ENCODE measurements around the gene NRAS.
"Not testable (repeated sequence)": the region's sequence is repeated elsewhere in the genome, so short reads cannot be mapped to it uniquely, and the experiment has no call there.

Gene NRAS

DNA sequence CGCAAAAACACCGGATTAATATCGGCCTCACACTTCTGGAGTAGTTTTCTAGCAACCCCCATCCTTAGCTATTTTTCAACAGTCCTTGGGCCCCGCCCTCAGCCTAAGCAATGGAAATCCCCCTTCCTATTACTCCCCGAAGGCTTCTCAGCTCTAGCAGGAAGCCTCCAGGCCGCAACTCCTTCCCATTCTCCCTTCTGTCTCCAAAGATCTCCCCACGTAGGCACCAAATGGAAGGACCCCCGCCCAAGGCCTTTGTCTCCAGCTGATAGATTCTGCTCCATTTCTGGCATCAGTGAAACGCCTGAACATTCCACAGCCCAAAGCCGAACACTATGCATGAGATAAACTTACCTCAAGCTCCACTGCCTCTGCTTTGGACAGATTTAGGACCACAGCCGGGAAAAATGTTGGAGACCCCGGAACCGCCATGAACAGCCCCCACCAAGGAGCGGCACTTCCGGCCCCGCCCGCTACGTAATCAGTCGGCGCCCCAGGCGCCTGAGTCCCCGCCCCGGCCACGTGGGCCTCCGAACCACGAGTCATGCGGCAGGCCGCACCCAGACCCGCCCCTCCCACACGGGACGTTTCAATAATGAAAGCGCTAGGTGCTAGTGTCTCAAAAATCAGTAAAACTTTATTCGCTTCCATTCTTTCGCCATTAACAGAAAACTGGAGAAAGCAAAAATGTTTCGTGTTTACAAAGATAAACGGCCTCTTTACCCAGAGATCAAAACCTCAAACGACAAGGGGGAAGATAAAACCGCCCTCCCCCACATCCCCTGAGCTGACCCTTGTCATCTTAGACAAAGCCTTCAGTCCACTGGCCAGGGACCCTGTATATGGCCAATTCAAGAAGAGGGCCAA lies at the start of gene NRAS:
NRAS (minus strand) TSS at position 468 of the 867 bp plus-strand sequence. CDS start 611 bp downstream, outside the sequence.
- Histone ChIP-seq H3K9me3 (ENCODE audit: control insufficient read depth in 2 of 2, low read length in 2 of 2) (no peaks in the 10 kb centered on the region), H3K9ac (ENCODE audit: low read length in 2 of 2) (peak within 1 kb of the TSS; percentile 96 to 98), H3K4me1 (ENCODE audit: control insufficient read depth, insufficient read depth, low read length) (peaks cover 9% of the 10 kb centered on the region), H3K4me3 (ENCODE audit: low read length in 2 of 2) (peak within 1 kb of the TSS; percentile 94 to 98), H3K27me3 (ENCODE audit: control insufficient read depth in 1 of 2, insufficient read depth in 2 of 2, low read length in 2 of 2) (no peaks in the 10 kb centered on the region), H3K36me3 (ENCODE audit: control insufficient read depth in 2 of 2, insufficient read depth in 2 of 2, low read length in 2 of 2) (peaks cover 41 to 43% of the 10 kb centered on the region in 2 donors), H3K27ac (ENCODE audit: low read length) (peak within 1 kb of the TSS; percentile 87)

DNA sequence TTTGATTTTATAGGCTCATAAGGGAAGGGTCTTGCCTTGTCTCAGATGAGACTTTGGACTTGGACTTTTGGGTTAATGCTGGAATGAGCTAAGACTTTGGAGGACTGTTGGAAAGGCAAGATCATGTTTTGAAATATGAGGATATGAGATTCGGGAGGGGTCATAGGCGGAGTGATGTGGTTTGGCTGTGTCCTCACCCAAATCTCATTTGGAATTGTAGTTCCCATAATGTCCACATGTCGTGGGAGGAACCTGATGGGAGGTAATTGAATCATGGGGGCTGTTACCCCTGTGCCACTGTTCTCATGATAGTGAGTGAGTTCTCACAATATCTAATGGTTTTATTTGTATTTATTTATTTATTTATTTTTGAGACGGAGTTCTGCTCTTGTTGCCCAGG lies 48.1 kb upstream of the NRAS start:
- Histone ChIP-seq H3K36me3 (ENCODE audit: control insufficient read depth in 2 of 2, insufficient read depth in 2 of 2, low read length in 2 of 2) (peaks cover 5% of the 10 kb centered on the region in 2 donors), H3K27ac (ENCODE audit: low read length) (no peak overlapping the region), H3K4me3 (ENCODE audit: low read length in 2 of 2) (no peak overlapping the region), H3K27me3 (ENCODE audit: control insufficient read depth in 1 of 2, insufficient read depth in 2 of 2, low read length in 2 of 2) (no peaks in the 10 kb centered on the region), H3K9me3 (ENCODE audit: control insufficient read depth in 2 of 2, low read length in 2 of 2) (no peaks in the 10 kb centered on the region), H3K9ac (ENCODE audit: low read length in 2 of 2) (no peak overlapping the region), H3K4me1 (ENCODE audit: control insufficient read depth, insufficient read depth, low read length) (no peaks in the 10 kb centered on the region)

DNA sequence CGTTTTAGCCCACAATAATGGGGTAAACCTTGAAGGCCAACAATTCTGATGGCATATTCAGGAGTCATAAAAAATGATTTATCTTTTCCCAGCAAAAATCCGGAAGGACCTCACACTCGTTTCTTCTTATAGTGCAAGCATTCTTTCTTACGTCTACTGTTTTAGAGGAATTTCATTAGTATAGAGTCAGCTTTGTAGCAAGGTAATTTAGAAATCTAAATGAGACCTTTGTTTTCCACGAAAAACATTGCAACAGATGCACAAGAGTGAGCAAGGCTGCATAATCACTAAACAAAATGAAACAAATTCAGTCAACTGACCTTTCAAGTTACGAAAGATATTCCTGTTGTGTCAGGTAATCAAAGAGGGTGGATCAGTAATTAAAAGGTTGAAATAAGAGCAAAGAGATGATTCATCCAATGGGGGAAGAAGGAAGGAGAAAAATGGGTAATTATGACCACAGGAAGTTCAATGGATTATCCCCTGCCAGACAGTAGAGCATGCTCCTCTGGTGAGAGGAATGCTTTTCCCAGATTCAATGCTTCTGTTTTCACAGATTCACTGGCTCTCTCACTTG lies 41.8 kb upstream of the NRAS start:
- no peaks in the 10 kb centered on the region for H3K27me3 ChIP-seq (ENCODE audit: control insufficient read depth in 1 of 2, insufficient read depth in 2 of 2, low read length in 2 of 2)
- H3K9me3 ChIP-seq (ENCODE audit: control insufficient read depth in 2 of 2, low read length in 2 of 2): no peaks in the 10 kb centered on the region
- H3K27ac ChIP-seq (ENCODE audit: low read length): peak overlapping the region; percentile 100
- no peaks in the 10 kb centered on the region for H3K36me3 ChIP-seq (ENCODE audit: control insufficient read depth in 2 of 2, insufficient read depth in 2 of 2, low read length in 2 of 2)
- peak overlapping the region; percentile 100 for H3K9ac ChIP-seq (ENCODE audit: low read length in 2 of 2)
- peaks cover 17% of the 10 kb centered on the region for H3K4me1 ChIP-seq (ENCODE audit: control insufficient read depth, insufficient read depth, low read length)
- H3K4me3 ChIP-seq (ENCODE audit: low read length in 2 of 2): peak overlapping the region; percentile 96 to 100

DNA sequence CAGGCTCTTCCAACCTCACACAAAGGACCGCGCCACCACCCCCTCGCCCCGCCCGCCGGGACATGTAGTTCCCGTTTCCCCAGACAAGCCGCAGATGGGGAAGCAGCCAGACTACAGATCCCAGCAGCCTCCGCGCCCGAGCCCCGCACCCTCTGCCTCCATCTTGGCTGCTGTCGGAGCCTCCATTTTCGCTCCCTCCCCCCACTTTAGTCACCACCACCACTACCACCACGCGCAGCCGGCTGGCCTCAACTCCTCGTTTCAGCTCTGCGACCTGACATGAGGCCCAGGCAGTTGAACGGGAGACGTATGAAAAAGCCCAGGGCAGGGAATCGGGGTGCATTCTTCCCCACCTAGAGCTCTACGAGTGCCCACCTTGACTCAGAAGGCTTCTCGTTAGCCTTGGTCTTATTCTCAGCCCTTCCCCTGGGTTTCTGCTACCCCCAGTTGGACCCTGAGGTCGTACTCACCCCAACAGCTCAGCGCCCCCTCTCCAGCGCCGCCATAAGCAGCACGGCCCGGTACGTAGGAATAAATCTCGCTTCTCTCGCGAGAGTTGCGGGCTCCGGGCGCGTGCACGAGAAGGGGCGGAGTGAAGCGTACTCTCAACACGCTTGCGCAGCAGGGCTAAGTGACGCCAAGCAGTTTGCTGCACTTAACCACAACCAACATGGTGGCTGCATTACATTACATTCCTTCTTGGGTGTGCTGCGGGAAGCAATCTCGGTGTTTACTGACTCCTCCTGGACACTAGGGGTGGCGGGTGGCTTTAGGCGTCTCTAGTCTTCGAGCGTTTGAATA lies 41.1 kb upstream of the NRAS start, which contains the start of gene CSDE1:
CSDE1 (minus strand) TSS at position 530 of the 801 bp plus-strand sequence. CDS start 18,094 bp downstream, outside the sequence.
- Histone ChIP-seq H3K4me3 (ENCODE audit: low read length in 2 of 2) (peak within 1 kb of the TSS; percentile 96 to 100), H3K9ac (ENCODE audit: low read length in 2 of 2) (peak within 1 kb of the TSS; percentile 100), H3K27ac (ENCODE audit: low read length) (peak within 1 kb of the TSS; percentile 100), H3K4me1 (ENCODE audit: control insufficient read depth, insufficient read depth, low read length) (peaks cover 17% of the 10 kb centered on the region), H3K9me3 (ENCODE audit: control insufficient read depth in 2 of 2, low read length in 2 of 2) (no peaks in the 10 kb centered on the region), H3K27me3 (ENCODE audit: control insufficient read depth in 1 of 2, insufficient read depth in 2 of 2, low read length in 2 of 2) (no peaks in the 10 kb centered on the region), H3K36me3 (ENCODE audit: control insufficient read depth in 2 of 2, insufficient read depth in 2 of 2, low read length in 2 of 2) (no peaks in the 10 kb centered on the region)

GRCh38 chr1:114756949-114757454 lies 40.4 kb upstream of the NRAS start:
- H3K4me3 ChIP-seq (ENCODE audit: low read length in 2 of 2): peak overlapping the region; percentile 96 to 100
- H3K36me3 ChIP-seq (ENCODE audit: control insufficient read depth in 2 of 2, insufficient read depth in 2 of 2, low read length in 2 of 2): no peaks in the 10 kb centered on the region
- H3K9ac ChIP-seq (ENCODE audit: low read length in 2 of 2): peak overlapping the region; percentile 100
- peak overlapping the region; percentile 100 for H3K27ac ChIP-seq (ENCODE audit: low read length)
- H3K9me3 ChIP-seq (ENCODE audit: control insufficient read depth in 2 of 2, low read length in 2 of 2): no peaks in the 10 kb centered on the region
- H3K27me3 ChIP-seq (ENCODE audit: control insufficient read depth in 1 of 2, insufficient read depth in 2 of 2, low read length in 2 of 2): no peaks in the 10 kb centered on the region
- H3K4me1 ChIP-seq (ENCODE audit: control insufficient read depth, insufficient read depth, low read length): peaks cover 23% of the 10 kb centered on the region

DNA sequence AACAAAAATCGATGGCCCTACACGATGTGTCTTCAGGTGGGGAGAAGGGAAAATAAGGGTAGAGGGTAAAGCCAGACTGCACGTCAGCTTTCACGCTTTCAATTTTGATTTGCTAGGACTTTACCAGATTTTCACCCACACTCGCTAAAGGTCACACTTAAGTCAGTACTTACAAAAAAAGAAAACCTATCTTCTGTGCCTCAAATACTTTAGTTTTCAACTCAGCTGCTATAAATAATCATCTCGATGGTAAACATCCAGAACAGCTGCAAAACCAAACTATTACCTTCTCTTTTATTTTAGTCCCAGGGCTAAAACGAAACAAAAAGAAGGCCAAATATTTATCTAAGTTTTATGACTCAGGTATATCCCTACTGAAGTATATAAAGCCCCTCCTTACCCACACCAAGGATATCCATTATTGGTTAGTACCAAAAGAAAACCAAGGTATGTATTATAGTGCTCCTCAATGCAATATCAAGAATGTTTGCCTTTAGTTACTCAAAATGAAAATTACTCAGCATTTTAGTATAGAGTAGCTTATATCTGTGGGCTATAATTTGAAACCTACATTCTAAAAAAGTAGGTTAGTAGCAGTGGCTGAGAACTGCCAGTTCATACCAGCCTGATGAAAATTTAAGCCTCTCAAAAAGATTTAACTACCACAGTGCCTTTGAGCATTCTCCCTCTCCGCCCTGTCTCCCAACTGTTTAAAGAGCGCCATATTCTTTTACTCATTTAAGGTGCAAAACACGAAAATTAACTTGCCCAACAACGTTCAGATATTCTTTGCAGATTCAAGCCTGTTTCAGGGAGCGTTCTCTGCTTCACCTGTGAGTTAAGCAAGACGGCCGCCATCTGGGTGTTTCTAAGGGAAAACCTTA lies 39.7 kb upstream of the NRAS start:
- Histone ChIP-seq H3K9ac (ENCODE audit: low read length in 2 of 2) (peak overlapping the region in 1 of 2 donors; percentile 100), H3K36me3 (ENCODE audit: control insufficient read depth in 2 of 2, insufficient read depth in 2 of 2, low read length in 2 of 2) (no peaks in the 10 kb centered on the region), H3K4me3 (ENCODE audit: low read length in 2 of 2) (peak overlapping the region; percentile 96 to 100), H3K27me3 (ENCODE audit: control insufficient read depth in 1 of 2, insufficient read depth in 2 of 2, low read length in 2 of 2) (no peaks in the 10 kb centered on the region), H3K9me3 (ENCODE audit: control insufficient read depth in 2 of 2, low read length in 2 of 2) (no peaks in the 10 kb centered on the region), H3K4me1 (ENCODE audit: control insufficient read depth, insufficient read depth, low read length) (peaks cover 23% of the 10 kb centered on the region), H3K27ac (ENCODE audit: low read length) (no peak overlapping the region)

- Histone ChIP-seq H3K4me3 (ENCODE audit: low read length in 2 of 2) (peak overlapping the region; percentile 96 to 100), H3K9ac (ENCODE audit: low read length in 2 of 2) (no peak overlapping the region), H3K36me3 (ENCODE audit: control insufficient read depth in 2 of 2, insufficient read depth in 2 of 2, low read length in 2 of 2) (no peaks in the 10 kb centered on the region), H3K27ac (ENCODE audit: low read length) (no peak overlapping the region), H3K27me3 (ENCODE audit: control insufficient read depth in 1 of 2, insufficient read depth in 2 of 2, low read length in 2 of 2) (no peaks in the 10 kb centered on the region), H3K9me3 (ENCODE audit: control insufficient read depth in 2 of 2, low read length in 2 of 2) (no peaks in the 10 kb centered on the region), H3K4me1 (ENCODE audit: control insufficient read depth, insufficient read depth, low read length) (peaks cover 23% of the 10 kb centered on the region)
Measured at GRCh38 chr1:114755006-114755931, 38.7 kb upstream of the NRAS start.

DNA sequence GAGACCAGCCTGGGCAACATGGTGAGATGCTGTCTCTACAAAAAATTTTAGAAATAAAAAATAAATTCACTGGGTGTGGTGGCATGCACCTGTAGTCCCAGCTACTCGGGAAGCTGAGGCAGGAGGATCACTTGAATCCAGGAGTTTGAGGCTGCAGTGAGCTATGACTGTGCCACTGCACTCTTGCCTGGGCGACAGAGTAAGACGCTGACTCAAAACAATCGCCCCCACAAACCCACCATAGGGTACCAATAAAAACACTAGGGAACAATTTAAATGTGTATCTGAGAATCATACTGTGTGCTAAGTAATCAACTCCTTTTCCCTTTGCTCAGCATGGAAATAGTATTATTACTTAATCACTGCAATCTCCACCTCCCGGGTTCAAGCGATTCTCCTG lies 37.1 kb upstream of the NRAS start:
- H3K27me3 ChIP-seq (ENCODE audit: control insufficient read depth in 1 of 2, insufficient read depth in 2 of 2, low read length in 2 of 2); H3K36me3 ChIP-seq (ENCODE audit: control insufficient read depth in 2 of 2, insufficient read depth in 2 of 2, low read length in 2 of 2); H3K9me3 ChIP-seq (ENCODE audit: control insufficient read depth in 2 of 2, low read length in 2 of 2); H3K27ac ChIP-seq (ENCODE audit: low read length); H3K4me3 ChIP-seq (ENCODE audit: low read length in 2 of 2); H3K9ac ChIP-seq (ENCODE audit: low read length in 2 of 2): not testable (repeated sequence)
- H3K4me1 ChIP-seq (ENCODE audit: control insufficient read depth, insufficient read depth, low read length): peaks cover 23% of the 10 kb centered on the region

GRCh38 chr1:114753143-114753542 lies 36.6 kb upstream of the NRAS start:
- no peak overlapping the region for H3K9ac ChIP-seq (ENCODE audit: low read length in 2 of 2)
- H3K27me3 ChIP-seq (ENCODE audit: control insufficient read depth in 1 of 2, insufficient read depth in 2 of 2, low read length in 2 of 2): no peaks in the 10 kb centered on the region
- no peak overlapping the region for H3K4me3 ChIP-seq (ENCODE audit: low read length in 2 of 2)
- H3K36me3 ChIP-seq (ENCODE audit: control insufficient read depth in 2 of 2, insufficient read depth in 2 of 2, low read length in 2 of 2): peaks cover 4 to 9% of the 10 kb centered on the region in 2 donors
- peaks cover 23% of the 10 kb centered on the region for H3K4me1 ChIP-seq (ENCODE audit: control insufficient read depth, insufficient read depth, low read length)
- no peaks in the 10 kb centered on the region for H3K9me3 ChIP-seq (ENCODE audit: control insufficient read depth in 2 of 2, low read length in 2 of 2)
- no peak overlapping the region for H3K27ac ChIP-seq (ENCODE audit: low read length)
